Amniotic stem cell (primary cell): ENCODE results near the gene TGM2.
"Not testable (repeated sequence)": the region's sequence is repeated elsewhere in the genome, so short reads cannot be mapped to it uniquely, and the experiment has no call there.

Source experiments
- DNase-seq: peaks from one replicate; lab custom pipeline; 2025; lab: John Stamatoyannopoulos, UW

The TGM2 gene

GRCh38 chr20:38115205-38115604, 49.9 kb downstream of the TGM2 start:
- no peak for DNase-seq

DNA sequence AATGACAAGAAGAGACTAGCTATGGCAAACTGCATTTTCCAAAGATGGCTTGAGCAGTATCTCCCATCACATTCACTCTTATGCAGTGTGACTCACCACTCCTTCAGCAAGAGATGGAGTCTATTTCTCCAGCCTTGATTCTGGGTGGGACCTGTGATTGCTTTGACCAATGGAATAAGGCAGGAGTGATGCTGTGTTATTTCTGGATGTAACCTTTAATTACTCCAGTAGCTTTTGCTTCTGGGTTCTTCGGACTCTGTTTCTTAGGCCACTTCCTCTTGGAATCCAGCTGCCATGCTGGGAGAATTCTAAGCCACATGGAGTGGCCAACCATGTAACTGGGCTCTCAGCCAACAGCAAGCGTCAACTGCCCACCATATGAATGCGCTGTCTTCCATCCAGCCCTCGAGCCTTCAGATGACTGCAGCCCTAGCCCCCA, 50.7 kb downstream of the TGM2 start:
- no peak for DNase-seq

GRCh38 chr20:38113401-38114325, 51.4 kb downstream of the TGM2 start:
- DNase-seq, result no peak

GRCh38 chr20:38112930-38113294, 52.2 kb downstream of the TGM2 start:
- DNase-seq, result no peak

GRCh38 chr20:38112261-38112929, 52.7 kb downstream of the TGM2 start:
- no peak for DNase-seq

GRCh38 chr20:38111366-38112232, 53.5 kb downstream of the TGM2 start:
- no peak for DNase-seq

GRCh38 chr20:38110525-38111178, 54.4 kb downstream of the TGM2 start:
- no peak for DNase-seq

DNA sequence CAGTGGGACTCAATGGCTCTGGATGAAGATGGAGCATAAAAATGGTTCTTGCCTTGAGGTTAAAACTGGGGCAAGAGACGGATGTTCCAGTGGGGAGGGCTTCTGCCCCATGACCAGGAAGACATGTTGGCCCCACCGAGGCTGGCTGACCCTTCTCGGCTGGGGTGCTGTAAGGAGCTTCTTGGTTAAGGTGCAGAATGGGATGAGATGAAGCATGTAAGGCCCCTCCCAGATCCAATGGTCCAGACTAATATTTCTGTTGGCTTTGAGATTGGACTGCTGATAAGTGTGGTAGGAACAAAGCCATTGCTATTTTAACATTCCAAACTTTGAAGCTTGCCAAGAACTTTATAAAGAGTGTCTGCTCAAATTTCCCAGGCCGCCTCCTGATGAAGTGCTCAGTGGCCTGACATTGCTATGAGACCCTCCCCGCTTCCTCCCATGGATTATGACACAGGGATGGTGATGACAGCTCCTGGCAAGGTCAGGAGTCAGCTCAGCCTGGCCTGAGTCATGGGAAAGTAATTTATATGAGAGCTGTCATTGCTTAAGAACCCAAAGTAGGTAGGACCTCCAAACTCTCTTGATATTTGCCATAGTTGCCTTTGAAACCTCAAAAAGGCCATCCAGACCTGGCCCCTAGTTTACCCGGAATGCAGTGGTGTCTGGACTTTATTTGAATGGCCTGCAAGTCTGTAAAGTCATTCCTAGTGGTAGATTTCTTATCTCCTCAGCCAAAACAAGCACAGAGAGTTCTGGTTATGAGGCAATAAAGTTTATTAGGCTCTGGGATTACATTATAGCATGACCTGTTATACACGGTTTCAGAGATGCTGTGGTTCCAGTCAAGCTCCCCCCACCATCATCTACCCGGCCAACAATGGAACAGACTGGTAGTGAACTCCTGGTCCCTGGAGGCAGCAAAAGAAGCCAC, 55.2 kb downstream of the TGM2 start:
- DNase-seq, result peak; percentile 49

DNA sequence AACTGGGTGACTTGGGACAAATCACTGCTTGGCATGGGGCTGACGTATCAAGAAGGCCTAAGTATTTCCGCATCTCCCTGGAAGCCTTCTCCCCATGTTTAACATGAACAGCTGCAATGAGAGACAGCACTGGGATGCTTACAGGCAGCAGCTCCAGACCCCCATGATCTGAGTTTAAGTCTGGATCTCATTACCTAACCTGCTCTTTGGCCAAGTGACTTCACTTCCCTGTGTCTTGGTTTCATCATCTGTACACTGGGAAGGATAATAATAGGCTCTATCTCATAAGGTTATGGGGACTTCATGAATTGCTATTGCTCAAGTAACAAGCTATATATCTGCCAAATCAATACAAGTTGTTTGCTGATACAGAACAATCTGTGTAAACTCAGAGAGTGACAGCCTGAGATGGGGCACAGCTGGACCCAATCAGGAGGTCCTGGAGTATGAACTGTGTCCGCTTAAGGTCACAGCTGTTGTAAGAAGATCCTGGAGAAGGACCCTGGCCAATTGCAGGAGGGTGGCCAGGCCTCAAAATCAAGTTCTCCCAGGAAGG, 56.0 kb downstream of the TGM2 start:
- no peak for DNase-seq

DNA sequence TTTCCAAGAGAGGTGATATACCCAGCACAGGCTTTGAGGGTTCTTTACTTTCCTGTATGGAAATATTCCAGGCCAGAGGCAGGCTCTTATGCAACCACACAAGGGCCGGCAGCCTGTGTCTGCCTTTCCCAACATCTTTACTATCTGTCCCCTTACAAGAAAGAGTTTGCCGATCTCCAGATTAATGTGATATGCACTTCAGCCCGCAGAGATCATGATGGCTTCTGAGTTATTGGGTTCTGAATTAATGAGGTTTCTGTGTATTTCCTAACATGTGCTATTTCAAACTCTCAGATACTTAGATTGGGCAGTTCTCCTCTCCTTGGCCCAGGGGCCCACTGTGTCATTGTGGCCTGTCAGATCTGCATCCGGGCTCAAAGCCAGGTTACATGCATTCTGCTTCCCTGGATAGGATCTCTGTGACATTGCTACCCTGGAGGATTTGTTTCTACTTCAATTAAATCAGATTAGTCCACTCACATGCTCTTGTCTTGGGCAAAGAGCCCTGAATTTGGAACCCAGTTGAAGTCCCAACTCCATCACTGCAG, 56.6 kb downstream of the TGM2 start:
- DNase-seq, result no peak

GRCh38 chr20:38107916-38108315, 57.2 kb downstream of the TGM2 start:
- DNase-seq, result not testable (repeated sequence)

DNA sequence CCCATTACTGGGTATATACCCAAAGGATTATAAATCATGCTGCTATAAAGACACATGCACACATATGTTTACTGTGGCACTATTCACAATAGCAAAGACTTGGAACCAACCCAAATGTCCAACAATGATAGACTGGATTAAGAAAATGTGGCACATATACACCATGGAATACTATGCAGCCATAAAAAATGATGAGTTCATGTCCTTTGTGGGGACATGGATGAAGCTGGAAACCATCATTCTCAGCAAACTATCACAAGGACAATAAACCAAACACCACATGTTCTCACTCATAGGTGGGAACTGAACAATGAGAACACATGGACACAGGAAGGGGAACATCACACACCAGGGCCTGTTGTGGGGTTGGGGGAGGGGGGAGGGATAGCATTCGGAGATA, 57.7 kb downstream of the TGM2 start:
- not testable (repeated sequence) for DNase-seq

DNA sequence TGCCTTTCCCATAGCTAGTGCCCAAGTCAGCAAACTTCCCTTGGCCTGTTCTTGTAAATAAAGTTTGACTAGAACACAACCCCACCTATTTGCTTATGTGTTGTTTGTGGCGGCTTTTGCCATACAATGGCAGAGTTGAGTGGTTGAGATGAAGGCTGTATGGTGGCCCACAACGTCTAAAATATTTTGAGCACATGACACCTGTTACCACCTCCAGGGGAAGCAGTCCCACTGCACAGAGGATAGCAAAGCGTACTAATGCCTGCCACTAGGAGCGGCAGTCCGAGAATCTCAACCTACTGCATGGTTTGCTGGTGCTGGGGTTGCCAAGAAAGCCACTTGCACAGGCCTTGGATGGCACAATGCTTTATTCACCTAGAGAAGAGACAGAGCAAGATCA, 58.6 kb downstream of the TGM2 start:
- no peak for DNase-seq

GRCh38 chr20:38104285-38104684, 60.8 kb downstream of the TGM2 start:
- no peak for DNase-seq

DNA sequence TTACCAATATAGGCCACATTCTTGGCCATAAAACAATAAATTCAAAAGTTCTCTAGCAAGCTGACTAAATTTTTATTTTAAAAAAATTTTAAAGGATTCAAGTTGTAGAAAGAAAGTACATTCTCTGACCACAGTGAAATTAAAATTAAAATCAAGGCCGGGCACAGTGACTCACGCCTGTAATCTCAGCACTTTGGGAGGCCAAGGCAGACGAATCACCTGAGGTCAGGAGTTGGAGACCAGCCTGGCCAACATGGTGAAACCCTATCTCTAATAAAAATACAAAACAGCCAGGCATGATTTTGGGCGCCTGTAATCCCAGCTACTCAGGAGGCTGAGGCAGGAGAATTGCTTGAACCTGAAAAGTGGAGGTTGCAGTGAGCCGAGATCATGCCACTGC, 62.9 kb downstream of the TGM2 start:
- not testable (repeated sequence) for DNase-seq

DNA sequence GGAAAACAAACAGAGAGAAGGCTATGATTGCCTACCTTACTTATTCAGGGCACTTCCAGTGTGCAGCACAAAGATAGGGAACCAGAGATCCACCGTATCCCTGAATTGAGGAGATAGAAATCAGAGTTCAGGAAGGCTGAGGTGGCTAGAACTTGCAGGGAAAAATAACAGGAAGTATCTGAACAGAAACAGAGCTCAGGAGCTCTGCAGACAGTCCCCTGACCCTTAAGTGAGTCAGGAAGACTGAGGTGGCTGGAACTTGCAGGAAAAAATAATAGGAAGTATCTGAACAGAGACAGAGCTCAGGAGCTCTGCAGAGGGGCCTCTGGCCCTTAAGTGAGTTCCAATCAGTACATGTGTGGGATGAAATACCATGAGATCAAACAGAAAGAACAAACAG, 66.1 kb downstream of the TGM2 start:
- DNase-seq, result no peak

DNA sequence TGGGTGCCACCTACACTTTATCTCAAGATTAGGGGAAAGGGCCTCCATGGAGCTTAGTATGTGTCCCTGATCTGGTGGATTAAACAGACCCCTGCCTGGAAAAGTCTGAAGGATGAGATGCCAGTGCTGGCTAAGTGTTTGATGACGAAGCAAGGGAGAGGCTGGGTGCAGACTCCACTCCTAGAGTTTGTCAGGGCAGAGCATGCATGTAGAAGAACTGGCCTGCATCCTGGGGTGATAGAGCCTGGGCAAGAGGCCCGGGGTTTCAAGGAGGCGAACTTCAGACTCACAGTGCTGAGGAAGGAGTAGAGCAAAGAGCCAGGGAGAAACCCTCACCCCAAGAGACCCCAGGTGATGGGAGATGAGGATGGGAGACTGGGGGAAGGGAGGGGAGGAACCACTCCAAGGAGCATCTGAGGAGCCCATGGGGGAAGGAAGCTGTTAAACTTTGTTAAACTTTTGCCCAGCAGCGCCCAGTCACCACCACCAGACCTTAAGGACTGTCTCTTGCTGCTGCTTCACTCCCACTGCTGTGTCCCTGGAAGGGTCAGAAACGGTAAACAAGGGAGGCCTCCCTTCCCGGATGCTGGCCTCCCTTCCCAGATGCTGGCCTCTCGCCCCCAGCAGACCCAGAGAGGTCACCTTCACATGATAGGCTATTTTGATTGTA, 69.9 kb downstream of the TGM2 start:
- DNase-seq, result no peak

- DNase-seq, result peak; percentile 19
These were observed 70.6 kb downstream of the TGM2 start for GRCh38 chr20:38094373-38094891.

GRCh38 chr20:38093641-38094077, 71.4 kb downstream of the TGM2 start:
- DNase-seq, result no peak
